Stimulated activated naive CD4-positive, alpha-beta T cell treated with Interleukin-2 at 50 U/mL for 16 hours (primary cell): Measurements from ENCODE around the gene ADD1.

Experiments used
- DNase-seq: peaks from one replicate; lab custom pipeline; 2025; lab: John Stamatoyannopoulos, UW

ADD1 gene

DNA sequence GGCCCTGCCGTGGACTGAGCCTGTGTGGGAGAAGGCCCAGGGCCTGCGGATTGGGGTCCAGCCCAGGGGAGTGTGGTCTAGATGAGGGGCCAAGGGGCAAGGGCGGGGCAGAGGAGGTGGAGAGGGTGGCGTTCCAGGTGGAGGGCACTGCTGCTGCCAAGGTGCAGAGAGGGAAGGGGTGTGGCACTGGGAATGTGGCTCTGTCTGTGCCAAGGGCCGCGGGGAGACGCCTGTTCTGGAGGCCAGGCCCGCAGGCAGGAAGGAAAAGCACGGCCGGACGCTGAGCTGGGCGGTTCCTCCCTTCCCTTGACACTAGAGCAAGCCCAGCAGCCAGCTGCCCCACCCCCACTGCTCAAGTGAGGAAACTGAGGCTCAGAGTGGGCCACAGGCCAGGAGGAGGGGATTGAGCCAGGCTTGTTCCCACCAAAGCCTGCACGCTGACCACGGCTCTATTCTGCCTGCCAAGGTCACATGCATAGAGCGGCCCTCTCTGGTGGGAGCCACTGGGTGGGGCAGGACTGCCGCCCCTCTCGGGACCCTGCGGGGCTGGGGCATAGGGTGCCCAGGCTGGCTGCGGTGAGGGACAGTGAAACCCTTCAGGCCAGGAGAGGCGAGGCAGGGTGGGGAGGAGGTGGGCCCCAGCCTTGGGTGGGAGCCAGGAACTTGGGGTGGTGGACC lies 37.8 kb upstream of the ADD1 start:
- DNase-seq: no peak

DNA sequence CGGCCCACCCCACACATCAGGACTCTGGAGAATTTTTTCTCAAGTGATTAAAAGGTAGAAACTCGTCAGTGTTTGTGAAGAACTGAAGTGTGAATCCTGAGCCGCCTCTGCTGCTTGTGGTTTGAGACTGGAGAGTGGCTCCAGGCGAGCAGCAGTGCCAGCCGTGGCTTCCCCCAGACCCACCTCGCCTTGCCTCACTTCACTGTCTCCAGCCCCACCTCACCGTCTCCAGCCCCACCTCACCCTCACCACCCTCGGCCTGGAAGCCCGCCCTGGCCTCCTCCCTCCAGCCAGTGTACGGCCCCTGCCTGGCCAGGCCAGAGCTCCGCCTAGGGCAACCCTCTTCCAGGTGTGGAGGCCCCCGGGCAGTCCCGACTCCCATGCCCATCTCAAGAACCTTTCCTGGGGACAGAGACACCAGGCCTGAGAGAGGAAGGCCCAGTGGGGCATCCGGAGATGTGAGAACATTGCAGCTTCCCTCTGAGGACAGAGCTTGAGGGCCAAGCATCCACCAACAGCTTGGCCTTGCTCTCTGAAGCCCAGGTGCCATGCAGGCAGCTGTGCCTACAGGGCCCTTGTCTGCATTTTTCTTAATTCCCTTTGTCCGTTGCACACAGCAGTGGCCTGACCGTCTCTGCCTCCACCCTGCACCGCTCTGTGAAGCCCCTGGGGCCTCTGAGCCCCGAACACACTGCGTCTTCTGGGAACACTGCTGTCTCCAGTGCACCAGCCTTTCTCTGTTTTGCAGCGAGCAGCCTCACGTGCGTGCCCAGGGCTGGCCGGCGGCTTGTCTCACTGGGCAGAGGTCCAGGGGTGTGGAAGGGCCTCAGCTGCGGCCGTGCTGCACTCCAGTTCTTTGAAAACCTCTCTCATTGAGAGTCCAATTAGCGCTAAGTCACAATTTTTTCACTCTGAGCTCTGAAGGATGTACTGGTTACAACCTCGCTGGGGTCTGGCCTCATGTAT lies 37.0 kb upstream of the ADD1 start:
- no peak for DNase-seq

DNA sequence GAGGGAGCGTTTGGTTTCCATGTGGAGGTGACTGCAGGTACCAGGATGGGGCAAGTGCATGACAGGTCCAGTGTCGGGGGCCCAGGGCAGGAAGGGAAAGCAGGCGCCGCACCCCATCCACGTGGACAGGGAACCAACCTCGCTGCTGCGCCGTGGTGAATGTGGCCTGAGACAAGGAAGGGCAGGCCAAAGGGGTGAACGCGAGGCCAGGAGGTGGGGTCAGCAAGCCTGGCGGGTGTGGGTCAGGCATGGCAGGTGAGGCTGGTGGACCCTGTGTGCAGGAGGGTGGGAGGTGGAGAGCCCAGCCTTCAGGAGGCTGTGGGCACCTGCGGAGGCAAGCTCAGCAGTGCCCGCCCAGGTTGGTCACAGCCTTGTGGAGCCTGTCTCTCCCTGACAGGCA lies 36.1 kb upstream of the ADD1 start:
- DNase-seq: no peak

DNA sequence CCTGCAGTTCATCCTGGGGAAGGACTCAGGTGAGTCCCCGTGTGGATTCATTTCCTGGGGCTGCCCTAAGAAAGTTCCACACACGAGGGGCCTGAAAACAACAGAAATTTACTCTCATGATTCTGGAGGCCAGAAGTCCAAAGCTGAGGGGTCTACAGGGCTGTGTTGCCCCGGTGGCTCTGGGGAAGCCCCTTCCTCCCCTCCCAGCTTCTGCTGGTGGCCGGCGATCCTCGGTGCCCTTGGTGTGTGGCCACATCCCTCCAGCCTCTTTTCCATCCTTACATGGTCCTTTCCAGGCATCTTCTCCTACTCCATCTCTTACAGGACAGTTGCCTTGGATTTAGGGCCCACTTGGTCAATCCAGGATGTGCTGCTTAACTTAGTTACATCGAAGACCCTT lies 35.6 kb upstream of the ADD1 start:
- no peak for DNase-seq

DNA sequence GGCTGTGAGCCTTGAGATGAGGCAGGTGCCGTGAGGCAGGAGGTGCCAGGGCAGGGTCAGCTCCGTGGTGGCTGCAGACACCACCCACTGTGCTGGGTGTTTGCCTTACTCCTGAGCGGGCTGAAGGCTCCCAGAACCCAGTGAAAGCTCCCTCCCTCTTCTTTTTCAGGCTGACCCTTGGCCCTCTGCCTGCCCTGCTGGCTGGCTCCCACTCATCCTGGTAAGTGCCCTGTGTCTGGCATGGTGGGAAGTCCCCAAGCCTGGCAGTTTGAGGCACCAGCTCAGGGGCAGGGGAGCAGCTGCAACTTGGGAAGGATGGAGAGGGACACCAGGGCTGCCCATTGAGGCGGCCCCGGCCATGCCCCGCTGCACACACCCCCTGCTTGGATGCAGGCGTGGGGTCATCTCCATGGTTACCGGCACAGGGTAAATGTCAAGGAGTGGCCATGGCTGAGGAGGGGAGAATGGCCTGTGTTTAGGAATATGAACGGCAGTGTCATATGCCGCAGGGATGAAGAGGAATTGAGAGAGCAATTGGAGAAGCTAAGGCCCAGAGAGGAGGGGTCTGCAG lies 33.9 kb upstream of the ADD1 start:
- DNase-seq: no peak

DNA sequence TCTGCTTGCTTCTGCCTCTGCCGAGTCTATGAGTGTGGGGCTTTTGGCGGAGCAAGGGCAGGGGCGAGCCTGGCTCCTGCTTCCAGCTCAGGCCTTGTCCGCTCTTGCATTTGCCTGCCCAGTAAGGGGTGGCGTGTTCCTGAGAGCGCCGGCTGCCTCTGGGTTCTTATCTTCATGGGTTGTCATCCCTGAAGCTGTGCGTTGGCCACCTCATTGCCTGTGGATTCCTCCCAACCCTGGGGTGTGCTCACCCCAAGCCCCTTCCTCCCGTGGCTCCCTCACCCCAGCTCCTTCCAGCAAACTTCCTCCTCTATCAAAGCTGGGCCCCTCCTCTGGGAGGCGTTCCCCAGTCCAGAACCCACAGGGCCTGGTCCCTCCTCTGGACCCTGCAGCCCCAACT lies 33.3 kb upstream of the ADD1 start:
- DNase-seq: no peak

DNA sequence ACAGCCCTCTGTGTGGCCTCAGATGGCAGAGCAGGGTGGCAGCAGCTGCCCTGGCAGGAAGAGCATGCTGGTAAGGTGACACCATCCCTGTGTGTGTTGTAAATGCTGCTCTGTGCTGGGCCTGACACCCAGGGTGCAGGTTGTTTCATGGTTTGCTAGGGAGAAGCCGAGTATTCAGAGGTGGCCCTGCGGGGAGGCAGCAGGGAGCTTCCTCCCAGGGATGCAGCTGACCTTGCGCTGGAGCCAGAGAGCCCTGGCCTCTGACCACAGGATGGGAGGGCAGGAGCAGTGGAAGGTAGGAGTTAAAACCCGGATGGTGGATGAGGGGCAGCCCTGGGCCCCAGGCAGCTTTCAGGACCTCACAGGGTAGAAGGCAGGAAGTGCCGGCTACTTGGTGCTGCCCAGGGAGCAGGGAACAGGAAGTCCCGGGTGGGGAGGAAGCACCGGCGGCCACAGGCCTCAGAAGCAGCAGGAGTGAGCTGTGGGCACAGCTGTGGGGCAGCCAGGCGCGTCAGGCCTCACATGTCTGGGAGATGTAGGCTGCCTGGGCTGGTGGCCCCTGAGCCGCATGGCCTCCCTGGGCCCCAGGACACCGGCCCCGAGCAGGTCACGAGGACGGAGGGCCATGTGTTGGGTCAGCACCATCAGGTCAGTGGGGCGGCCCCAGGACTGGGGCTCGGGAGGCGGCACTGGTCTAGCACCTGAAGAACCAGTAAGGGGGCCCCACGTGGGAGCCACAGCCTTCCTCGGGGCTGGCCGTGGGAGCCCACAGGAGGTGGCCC lies 31.6 kb upstream of the ADD1 start:
- peak; percentile 42 for DNase-seq

DNA sequence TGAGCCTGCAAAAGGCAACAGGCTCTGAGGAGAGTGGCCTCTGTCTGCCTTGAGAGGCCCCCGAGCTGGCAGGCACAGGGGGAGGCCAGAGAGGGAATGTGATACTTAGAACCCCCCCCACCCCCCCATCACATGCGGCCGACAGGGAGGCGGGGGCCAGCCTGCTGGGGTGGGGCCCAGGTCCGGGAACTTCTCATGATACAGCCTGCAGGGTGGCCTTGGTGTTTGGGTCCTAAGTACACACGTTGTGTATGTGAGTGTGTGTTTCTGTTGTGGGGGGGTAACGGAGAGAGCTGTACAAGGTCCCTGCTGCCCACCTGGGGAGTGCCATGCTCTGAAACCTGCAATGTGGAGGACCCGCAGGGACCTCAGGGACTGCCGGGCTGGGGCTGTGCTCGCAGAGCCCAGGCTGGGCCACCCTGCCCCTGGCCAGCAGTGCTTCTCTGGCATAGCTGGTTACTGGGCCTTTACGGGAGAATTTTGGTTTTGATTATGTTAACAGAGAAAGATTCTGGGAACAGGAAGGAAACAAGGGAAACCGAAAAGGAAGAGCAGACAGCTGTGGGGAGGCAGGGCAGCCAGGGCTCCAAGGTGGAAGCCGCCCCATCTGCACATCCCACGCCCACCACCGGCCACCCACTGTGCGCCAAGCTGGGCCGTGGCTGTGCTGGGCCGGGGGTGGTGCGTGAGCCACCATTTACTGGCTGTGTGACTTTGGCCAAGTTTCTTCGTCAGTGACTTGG lies 30.9 kb upstream of the ADD1 start:
- peak; percentile 9 for DNase-seq

DNA sequence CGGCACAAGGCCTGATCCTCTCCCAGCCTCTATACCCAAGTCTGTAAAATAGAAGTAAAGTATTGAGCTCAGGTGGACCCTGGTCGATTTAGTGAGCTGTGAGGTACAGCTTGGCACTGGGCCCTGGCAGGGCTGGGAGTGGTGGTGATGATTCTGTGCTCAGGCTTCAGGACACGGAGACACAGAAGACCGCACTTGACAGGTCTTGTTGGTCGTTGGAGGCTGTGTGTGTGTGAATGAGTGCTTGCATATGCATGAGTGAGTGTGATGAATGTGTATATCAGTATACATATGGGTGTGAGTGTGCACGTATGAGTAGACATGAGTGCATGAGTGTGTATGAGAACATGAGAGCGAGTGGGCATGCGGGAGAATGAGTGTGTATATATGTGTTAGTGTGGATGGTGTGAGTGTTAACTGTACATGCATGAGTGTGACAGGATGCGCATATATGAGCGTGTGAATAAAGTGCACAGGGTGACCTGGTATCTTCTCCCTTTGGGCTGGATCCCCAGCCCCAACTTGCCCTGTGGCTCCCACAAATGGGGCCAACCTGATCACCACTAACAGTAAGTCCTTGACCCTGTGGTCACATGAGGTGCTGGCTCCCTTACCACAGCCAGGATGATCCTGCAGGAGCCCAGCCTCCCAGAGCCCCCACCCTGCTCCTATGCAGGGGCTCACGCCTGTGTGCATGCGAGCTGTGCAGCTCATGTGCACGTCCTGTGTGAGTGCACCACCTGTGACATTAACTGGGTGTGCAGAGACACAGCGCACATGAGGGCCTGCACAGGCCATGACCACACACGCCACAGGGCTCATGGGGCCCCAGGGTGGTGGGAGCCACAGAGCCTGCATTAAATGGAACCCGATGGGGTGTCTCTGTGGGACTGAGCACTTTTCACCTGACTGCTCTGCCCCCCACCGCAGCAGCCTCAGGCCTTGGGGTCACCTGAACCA lies 29.9 kb upstream of the ADD1 start:
- DNase-seq: no peak

DNA sequence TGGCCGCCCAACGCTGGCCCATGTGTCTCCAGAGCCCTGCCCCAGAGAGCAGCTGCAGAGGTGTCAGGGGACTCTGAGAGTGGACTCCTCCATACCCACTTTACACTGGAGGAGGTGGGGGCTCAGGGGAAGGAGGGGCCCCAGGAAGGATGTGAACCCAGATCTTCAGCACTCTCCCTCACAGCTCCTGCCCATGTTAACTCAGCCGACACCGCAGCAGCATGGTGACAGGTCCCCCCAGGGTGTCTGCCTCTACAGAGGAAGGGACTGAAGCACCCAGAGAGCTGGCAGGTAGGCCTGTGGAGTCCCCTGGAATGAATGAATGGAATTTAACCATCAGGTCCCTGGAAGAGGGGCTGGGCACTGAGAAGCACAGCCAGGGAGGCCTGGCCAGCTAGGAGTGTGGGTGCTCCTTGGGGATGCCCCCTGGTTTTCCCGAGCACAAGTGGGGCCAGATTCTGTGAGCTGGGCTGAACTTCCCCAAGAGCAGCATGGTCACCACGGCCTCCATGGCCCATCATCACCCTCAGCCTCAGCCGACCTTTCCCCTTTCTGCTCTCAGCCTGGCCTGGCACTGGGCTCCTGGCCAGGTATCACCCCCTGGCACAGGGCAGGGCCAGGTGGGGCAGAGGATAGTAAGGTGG lies 28.9 kb upstream of the ADD1 start:
- DNase-seq: no peak

DNA sequence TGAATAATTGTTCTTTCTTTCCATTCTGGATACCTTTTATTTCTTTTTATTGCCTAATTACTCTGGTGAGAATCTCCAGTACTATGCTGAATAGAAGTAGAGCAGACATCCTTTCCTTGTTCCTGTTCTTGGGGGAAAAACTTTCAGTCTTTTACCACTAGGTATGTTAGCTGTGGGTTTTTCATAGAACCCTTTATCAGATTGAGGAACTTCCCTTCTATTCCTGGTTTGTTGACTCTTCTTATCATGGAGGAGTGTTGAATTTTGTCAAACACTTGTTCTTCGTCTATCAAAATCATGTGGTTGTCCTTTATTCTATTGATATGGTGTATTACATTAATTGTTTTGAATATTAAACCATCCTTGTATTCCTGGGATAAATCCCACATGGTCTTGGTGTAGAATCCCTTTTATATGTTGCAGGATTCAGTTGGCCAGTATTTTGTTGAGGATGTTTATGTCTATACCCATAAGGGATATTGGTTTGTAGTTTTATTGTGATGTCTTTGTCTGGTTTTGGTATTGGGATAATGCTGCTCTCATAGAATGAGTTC lies 27.2 kb upstream of the ADD1 start:
- no peak for DNase-seq

DNA sequence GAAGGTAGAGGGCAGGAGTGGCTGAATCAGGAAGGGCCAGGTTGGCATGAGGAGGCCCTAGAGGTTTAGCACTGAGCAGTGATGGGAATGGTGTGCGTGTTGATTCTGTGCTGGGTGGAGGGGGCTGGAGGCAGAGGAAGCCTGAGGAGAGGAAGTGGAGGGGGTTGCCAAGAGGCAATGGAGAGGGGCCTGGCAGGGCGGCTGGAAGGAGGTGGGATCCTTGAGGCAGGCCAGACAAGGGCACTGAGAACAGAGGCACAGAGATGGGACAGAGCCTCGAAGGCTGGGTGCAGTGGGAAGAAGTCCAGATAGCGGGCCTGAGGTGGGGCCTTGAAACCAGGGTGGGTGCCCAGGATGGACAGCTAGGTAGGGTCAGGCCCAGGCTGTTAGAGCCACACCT lies 26.5 kb upstream of the ADD1 start:
- no peak for DNase-seq

DNA sequence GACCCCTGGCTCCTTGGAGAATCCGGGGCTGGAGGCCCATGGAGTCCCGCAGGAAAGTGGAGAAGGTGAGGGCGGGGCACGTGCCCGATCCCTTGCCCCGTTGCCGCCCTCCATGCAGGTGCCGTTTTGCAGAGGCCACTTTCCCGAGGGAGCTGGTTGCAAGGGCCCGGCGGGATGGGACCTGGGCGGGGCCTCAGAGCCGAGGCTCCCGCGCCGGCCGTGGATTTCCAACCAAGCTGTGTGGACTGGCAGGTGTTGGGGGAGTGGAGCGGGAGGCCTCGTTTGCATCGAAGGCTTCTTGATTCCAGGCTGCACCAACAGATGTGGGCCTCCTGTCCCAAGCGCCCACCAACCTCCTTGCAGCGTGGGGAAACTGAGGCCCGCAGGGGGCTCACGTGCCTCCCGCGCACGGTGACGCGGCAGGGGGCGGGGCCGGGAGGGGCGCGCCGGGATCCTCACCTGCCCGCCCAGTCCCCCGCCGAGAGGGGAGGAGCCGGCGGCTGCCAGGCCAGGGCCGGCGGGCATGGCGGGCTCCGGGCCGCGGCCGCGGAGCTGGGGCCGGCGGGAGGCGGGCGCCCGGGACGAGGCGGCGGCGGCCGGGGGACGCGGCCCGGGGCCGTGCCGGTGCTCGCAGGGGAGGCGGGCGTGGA lies 25.8 kb upstream of the ADD1 start:
- peak; percentile 18 for DNase-seq

DNA sequence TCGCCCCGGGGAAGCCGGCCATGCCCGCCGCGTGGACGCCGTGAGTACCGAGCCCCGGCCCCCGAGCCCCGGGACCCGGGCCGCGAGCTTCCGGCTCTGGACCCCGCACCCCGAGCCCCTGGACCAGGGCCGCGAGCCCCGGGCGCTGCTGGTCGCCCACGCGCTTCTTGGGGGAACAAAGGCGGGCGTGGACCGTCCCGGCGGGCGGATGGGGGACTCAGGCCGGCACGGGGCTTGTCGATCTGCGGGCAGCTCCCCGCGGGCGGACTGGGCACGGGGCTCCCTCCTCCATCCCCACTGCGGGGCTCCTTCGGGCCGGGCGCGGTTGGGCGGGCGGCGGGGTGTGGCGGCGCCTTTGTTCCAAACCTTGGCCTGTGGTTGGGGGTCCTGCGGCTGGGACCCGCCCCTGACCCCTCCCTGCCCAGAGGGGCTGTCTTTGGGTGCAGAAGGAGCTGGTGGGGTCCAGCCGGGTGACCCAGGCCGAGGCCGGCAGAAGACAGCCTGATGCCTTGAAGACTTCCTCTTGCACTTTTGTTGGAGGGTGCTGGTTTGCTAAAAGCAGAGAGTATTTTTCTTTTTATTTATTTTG lies 25.2 kb upstream of the ADD1 start:
- no peak for DNase-seq

DNA sequence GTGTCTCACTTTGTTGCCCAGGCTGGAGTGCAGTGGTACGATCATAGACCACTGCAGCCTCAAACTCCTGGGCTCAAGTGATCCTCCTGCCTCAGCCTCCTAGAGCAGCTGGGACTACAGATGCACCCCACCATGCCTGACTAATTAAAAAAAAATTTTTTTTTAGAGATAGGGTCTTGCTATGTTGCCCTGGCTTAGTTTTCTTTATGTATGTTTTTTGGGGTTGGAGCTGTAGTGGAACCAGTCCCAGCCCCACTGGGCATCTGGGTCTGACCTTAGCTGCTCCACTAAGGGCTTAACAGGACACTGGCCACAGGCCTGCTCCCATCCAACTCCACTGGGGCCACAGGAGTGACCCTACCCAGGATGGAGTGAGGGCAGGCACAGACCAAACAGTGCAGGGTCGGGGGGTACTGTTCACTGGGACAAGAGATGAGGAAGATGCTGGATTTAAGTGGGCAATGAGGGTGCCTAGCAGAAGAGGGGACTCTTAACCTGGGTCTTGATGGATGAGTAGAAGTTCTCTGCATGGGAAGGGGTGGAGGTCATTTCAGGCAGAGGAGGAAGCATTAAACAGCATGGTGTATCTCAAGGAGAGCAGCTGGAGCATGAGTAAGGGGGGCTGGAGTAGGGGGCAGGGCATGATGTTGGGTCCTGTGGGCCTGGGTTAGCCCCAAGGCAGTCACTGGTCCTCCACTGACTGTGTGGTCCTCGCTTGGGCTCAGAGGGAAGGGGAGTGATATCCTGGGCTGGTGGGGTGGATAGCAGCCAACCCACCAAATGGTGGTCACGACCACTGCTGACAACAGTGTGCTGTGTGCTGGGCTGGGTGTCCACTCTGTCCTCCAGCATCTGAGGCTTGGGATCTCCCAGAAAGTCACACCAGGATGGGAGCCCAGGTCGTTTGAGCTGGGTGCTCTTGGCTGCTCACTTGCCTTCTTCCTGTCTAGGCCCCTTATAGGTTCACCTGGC lies 24.1 kb upstream of the ADD1 start:
- DNase-seq: no peak

DNA sequence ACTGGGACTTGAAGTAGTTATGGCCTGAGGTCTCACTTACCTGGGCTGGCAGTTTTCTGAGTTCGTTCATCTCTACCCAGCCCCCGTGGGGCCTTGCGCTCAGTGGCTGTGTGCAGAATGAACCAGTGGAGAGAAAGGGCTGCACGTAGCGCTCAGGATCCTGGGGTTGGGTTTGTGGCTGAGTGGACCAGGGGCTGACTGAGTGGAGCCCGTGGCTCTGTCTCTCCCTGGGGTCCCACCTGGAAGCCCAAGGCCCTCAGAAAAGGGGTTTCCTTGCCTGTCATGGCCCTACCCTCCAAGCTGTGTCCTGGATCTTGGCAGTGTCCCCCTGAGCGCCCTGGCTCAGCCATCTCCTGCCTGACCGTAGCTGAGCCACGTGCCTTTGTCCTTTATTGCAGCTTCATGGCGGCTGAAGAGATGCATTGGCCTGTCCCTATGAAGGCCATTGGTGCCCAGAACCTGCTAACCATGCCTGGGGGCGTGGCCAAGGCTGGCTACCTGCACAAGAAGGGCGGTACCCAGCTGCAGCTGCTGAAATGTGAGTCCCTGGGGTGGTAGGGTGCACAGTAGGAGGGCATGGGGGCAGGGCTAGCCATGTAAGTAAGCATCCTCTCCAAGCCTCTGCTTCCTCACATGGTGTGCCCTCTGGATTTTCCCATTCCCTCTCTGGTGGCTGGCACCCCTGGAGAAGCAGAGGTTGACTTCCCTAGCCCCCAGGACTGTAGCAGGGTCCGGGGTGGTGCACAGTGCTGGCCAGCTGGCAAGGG lies 23.2 kb upstream of the ADD1 start:
- no peak for DNase-seq
